ENCODE results near the gene FAM177B. TPM values are rescaled to one million over a fixed set of nuclear protein-coding genes. Genes with fewer than 3 reads are reported as not detected.

Gene FAM177B
- total RNA-seq, 1 experiment from 2014 or later: not detected

DNA sequence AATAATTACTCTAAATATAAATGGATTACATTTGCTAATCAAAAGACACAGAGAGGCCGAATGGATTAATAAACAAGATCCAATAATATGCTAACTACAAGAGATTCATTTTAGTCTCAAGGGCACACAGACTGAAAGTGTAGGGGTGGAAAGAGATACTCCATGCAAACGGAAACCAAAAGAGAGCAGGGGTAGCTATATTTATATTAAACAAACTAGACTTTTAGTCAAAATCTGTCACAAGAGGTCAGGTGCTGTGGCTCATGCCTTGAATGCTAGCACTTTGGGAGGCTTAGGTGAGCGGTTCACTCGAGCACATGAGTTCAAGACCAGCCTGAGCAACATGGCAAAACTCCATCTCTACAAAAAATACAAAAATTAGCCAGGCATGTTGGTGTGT, 44.2 kb downstream of the FAM177B start:
- TF ChIP-seq EZH2phosphoT487 (IDR thresholded peaks at IDR 0.05; ENCODE audit: borderline replicate concordance, low read length): no peak
- TF ChIP-seq EZH2 (IDR thresholded peaks at IDR 0.05; ENCODE audit: low read length, unreplicated experiment): no peak
- TF ChIP-seq, protein P1, sequence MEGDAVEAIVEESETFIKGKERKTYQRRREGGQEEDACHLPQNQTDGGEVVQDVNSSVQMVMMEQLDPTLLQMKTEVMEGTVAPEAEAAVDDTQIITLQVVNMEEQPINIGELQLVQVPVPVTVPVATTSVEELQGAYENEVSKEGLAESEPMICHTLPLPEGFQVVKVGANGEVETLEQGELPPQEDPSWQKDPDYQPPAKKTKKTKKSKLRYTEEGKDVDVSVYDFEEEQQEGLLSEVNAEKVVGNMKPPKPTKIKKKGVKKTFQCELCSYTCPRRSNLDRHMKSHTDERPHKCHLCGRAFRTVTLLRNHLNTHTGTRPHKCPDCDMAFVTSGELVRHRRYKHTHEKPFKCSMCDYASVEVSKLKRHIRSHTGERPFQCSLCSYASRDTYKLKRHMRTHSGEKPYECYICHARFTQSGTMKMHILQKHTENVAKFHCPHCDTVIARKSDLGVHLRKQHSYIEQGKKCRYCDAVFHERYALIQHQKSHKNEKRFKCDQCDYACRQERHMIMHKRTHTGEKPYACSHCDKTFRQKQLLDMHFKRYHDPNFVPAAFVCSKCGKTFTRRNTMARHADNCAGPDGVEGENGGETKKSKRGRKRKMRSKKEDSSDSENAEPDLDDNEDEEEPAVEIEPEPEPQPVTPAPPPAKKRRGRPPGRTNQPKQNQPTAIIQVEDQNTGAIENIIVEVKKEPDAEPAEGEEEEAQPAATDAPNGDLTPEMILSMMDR (conservative IDR thresholded peaks at IDR 0.05; ENCODE audit: low read depth, low read length): no peak
- H3K4me2 ChIP-seq (ENCODE audit: low read length): no peak overlapping the region
- H2AFZ ChIP-seq (ENCODE audit: low read length): no peak overlapping the region
- no TSS peak for BruUV-seq (replicated peaks)
- H3K9ac ChIP-seq (ENCODE audit: low read length): no peak overlapping the region
- H3F3A ChIP-seq (ENCODE audit: low read length, unreplicated experiment): no peaks in the 10 kb centered on the region
- H3K9me2 ChIP-seq (replicated peaks; ENCODE audit: low read length): no peaks in the 10 kb centered on the region
- no peaks in the 10 kb centered on the region for H3K9me3 ChIP-seq (ENCODE audit: low read length)
- no peak for ATAC-seq
- no peaks in the 10 kb centered on the region for H3K79me2 ChIP-seq (ENCODE audit: low read length)
- H3K4me3 ChIP-seq (ENCODE audit: low read length): no peak overlapping the region
- peaks cover 35% of the 10 kb centered on the region for H3K4me1 ChIP-seq (ENCODE audit: insufficient read depth, low read length)
- no peaks in the 10 kb centered on the region for H3K27me3 ChIP-seq (ENCODE audit: low read length)
- H3K27ac ChIP-seq (ENCODE audit: low read length): no peak overlapping the region
- CTCF ChIA-PET: no interaction called here
- intact Hi-C loops (cut with micrococcal nuclease): no loop called here
- no peaks in the 10 kb centered on the region for H3K36me3 ChIP-seq (ENCODE audit: low read depth, low read length)
- DNase-seq: no peak
- no peaks in the 10 kb centered on the region for H4K20me1 ChIP-seq (ENCODE audit: low read length)
- POLR2A ChIA-PET (ENCODE audit: unreplicated experiment): no interaction called here

DNA sequence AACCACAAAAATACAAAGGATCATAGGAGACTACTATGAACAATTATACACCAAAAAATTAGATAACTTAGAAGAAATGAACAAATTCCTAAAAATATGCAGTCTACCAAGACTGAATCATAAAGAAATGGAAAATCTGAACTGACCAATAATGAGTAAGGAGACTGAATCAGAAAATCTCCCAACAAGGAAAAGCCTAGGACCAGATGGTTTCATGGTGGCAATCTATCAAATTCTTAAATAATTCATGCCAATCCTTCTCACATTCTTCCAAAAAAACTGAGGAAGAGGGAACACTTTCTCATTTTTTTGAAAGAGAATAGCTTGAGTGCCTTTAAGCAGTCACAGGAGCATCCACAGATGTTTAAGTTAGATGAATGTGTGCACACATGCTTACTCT, 46.0 kb downstream of the FAM177B start:
- Histone ChIP-seq H3K36me3 (ENCODE audit: low read depth, low read length) (no peaks in the 10 kb centered on the region), H3K27ac (ENCODE audit: low read length) (no peak overlapping the region), H3K4me3 (ENCODE audit: low read length) (no peak overlapping the region), H3K9me3 (ENCODE audit: low read length) (no peaks in the 10 kb centered on the region), H3K4me1 (ENCODE audit: insufficient read depth, low read length) (peaks cover 25% of the 10 kb centered on the region), H4K20me1 (ENCODE audit: low read length) (no peaks in the 10 kb centered on the region), H2AFZ (ENCODE audit: low read length) (no peak overlapping the region), H3K79me2 (ENCODE audit: low read length) (no peaks in the 10 kb centered on the region), H3K4me2 (ENCODE audit: low read length) (no peak overlapping the region), H3K9me2 (replicated peaks; ENCODE audit: low read length) (no peaks in the 10 kb centered on the region), H3K27me3 (ENCODE audit: low read length) (no peaks in the 10 kb centered on the region), H3K9ac (ENCODE audit: low read length) (no peak overlapping the region), H3F3A (ENCODE audit: low read length, unreplicated experiment) (no peaks in the 10 kb centered on the region)
- DNase-seq (no peak), ATAC-seq (no peak)
- intact Hi-C loops (cut with micrococcal nuclease): no loop called here
- ChIA-PET CTCF (no interaction called here), POLR2A (ENCODE audit: unreplicated experiment) (no interaction called here)
- TF ChIP-seq EZH2phosphoT487 (IDR thresholded peaks at IDR 0.05; ENCODE audit: borderline replicate concordance, low read length) (no peak), EZH2 (IDR thresholded peaks at IDR 0.05; ENCODE audit: low read length, unreplicated experiment) (no peak)
- TF ChIP-seq, protein P1 (conservative IDR thresholded peaks at IDR 0.05; ENCODE audit: low read depth, low read length): no peak
- BruUV-seq (replicated peaks): no TSS peak

DNA sequence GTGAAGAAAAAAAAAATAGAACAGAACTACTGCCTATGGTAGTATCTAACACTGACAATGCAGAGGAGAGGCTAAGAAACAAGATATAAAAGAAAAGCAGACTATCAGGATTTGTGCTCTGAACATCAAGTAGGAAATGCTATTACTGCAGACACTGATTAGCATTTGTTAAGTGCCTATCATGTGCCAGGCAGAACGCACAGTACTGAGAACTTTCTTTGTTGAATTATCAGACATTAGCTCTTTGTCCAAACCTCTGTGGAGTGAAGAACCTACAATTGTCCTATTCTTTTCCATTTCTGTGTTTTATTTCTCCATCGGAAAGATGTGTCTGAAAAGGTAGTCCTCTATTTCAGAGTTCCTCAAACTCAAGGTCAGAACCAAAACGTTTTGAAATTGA, 47.4 kb downstream of the FAM177B start:
- Histone ChIP-seq H3K9me2 (replicated peaks; ENCODE audit: low read length) (no peaks in the 10 kb centered on the region), H3K9ac (ENCODE audit: low read length) (no peak overlapping the region), H3K4me1 (ENCODE audit: insufficient read depth, low read length) (peaks cover 24% of the 10 kb centered on the region), H3K79me2 (ENCODE audit: low read length) (no peaks in the 10 kb centered on the region), H3K9me3 (ENCODE audit: low read length) (no peaks in the 10 kb centered on the region), H3K27me3 (ENCODE audit: low read length) (no peaks in the 10 kb centered on the region), H3K36me3 (ENCODE audit: low read depth, low read length) (no peaks in the 10 kb centered on the region), H3K4me2 (ENCODE audit: low read length) (peak overlapping the region; percentile 20), H2AFZ (ENCODE audit: low read length) (no peak overlapping the region), H3K4me3 (ENCODE audit: low read length) (0 out of 2 replicates have a peak overlapping the region, but pooled peaks have one; percentile 1), H4K20me1 (ENCODE audit: low read length) (no peaks in the 10 kb centered on the region), H3K27ac (ENCODE audit: low read length) (no peak overlapping the region), H3F3A (ENCODE audit: low read length, unreplicated experiment) (no peaks in the 10 kb centered on the region)
- CTCF ChIA-PET: no interaction called here
- BruUV-seq (replicated peaks): no TSS peak
- no peak for TF ChIP-seq EZH2phosphoT487 (IDR thresholded peaks at IDR 0.05; ENCODE audit: borderline replicate concordance, low read length)
- no peak for TF ChIP-seq EZH2 (IDR thresholded peaks at IDR 0.05; ENCODE audit: low read length, unreplicated experiment)
- TF ChIP-seq, protein P1 (conservative IDR thresholded peaks at IDR 0.05; ENCODE audit: low read depth, low read length): no peak
- DNase-seq (no peak), ATAC-seq (no peak)
- intact Hi-C loops (cut with micrococcal nuclease): loop anchor here (2.0 kb wide), 1 partner anchor 48 kb away; the partner anchor contains the start of gene FAM177B
- POLR2A ChIA-PET (ENCODE audit: unreplicated experiment): no interaction called here

Measured in PC-3 (cell line).